C4-2B (cell line): Measurements from ENCODE around the gene VEGFC.

Experiments
- ZFX ChIP-seq: fragments of 450-650 bp; IDR thresholded peaks from 2 replicates; pipeline ENCODE4 v1.6.1; 2017
- TF ChIP-seq, protein P1 (sequence below): fragments of 450-650 bp; conservative IDR thresholded peaks from 2 replicates; pipeline ENCODE4 v1.5.1; 2017; ENCODE audit warnings: mild to moderate bottlenecking

DNA sequence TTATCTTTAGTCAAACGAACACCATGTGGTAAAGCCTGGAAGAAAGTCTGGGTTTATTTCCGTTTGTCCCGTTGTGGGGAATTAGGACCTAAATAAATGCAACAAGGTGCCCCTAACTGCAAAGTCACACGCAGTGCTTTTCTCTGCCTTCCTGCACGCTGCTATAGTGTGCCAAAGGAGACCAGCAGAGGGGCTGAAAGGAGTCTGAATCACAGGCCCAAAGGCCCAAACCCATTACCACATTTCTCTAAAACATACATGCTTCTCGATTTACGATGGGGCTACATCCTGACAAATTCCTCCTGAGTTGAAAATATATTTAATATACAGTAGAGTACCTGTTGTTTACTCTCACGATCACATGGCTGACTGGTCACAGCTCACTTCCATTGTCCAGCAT, 4.5 kb downstream of the VEGFC start:
- TF ChIP-seq, protein P1, sequence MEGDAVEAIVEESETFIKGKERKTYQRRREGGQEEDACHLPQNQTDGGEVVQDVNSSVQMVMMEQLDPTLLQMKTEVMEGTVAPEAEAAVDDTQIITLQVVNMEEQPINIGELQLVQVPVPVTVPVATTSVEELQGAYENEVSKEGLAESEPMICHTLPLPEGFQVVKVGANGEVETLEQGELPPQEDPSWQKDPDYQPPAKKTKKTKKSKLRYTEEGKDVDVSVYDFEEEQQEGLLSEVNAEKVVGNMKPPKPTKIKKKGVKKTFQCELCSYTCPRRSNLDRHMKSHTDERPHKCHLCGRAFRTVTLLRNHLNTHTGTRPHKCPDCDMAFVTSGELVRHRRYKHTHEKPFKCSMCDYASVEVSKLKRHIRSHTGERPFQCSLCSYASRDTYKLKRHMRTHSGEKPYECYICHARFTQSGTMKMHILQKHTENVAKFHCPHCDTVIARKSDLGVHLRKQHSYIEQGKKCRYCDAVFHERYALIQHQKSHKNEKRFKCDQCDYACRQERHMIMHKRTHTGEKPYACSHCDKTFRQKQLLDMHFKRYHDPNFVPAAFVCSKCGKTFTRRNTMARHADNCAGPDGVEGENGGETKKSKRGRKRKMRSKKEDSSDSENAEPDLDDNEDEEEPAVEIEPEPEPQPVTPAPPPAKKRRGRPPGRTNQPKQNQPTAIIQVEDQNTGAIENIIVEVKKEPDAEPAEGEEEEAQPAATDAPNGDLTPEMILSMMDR: no peak
- no peak for TF ChIP-seq ZFX
